PC-3 (cell line): ENCODE results near the gene GAPDH.

ENCODE experiments used
- CTCF ChIP-seq: fragments of 300-600 bp; sonication (generic); conservative IDR thresholded peaks from 2 replicates; pipeline ENCODE4 v1.5.1; 2017; ENCODE audit warnings: antibody characterized with exemption, low read depth, mild to moderate bottlenecking, low read length
- EZH2 ChIP-seq: fragments of 300-600 bp; sonication (generic); IDR thresholded peaks from one replicate; pipeline ENCODE4 v1.6.1; 2017; ENCODE audit warnings: antibody characterized with exemption, mild to moderate bottlenecking, low read length; ENCODE audit not compliant: unreplicated experiment
- EZH2phosphoT487 ChIP-seq: fragments of 300-600 bp; sonication (generic); IDR thresholded peaks from 2 replicates; pipeline ENCODE4 v1.6.1; 2018; ENCODE audit warnings: mild to moderate bottlenecking, antibody characterized with exemption, low read length, borderline replicate concordance

- TF ChIP-seq EZH2phosphoT487 (no peak), CTCF (no peak), EZH2 (no peak)
Observed at GRCh38 chr12:6532051-6532926, 2.0 kb upstream of the GAPDH start.
